COLO668 (cell line): ENCODE data around the gene DDB1.

ENCODE experiments used
- DNase-seq: peaks from one replicate; lab custom pipeline; 2025; ENCODE audit not compliant: unreplicated experiment; lab: John Stamatoyannopoulos, UW

Gene DDB1

GRCh38 chr11:61332797-61333549 lies at the start of gene DDB1, which contains the start of gene TKFC:
Gene DDB1 (minus strand): TSS chr11:61333105. CDS start chr11:61332968, 137 bp downstream.
Gene TKFC (plus strand): TSS chr11:61333228. CDS start chr11:61334729, 1,501 bp downstream.
- peak; percentile 98 for DNase-seq

- no peak for DNase-seq
These were observed 48.0 kb upstream of the DDB1 start for GRCh38 chr11:61380884-61381283.

GRCh38 chr11:61378713-61379313 lies 45.9 kb upstream of the DDB1 start:
- no peak for DNase-seq

GRCh38 chr11:61377461-61378160 lies 44.7 kb upstream of the DDB1 start:
- DNase-seq: no peak

GRCh38 chr11:61375761-61376108 lies 42.8 kb upstream of the DDB1 start:
- DNase-seq: no peak

- no peak for DNase-seq
These were observed 39.9 kb upstream of the DDB1 start for GRCh38 chr11:61372659-61373420.

- DNase-seq: no peak
These were observed 37.6 kb upstream of the DDB1 start for GRCh38 chr11:61370349-61371005.

GRCh38 chr11:61369372-61370348 lies 36.8 kb upstream of the DDB1 start:
- no peak for DNase-seq

GRCh38 chr11:61368646-61369045 lies 35.7 kb upstream of the DDB1 start:
- no peak for DNase-seq

- no peak for DNase-seq
These were observed 34.5 kb upstream of the DDB1 start for GRCh38 chr11:61367406-61367805.

- no peak for DNase-seq
These were observed 31.2 kb upstream of the DDB1 start for GRCh38 chr11:61364012-61364675.

- DNase-seq: peak; percentile 46
These were observed 29.6 kb upstream of the DDB1 start for GRCh38 chr11:61362542-61362875.

- DNase-seq: peak; percentile 94
These were observed 29.0 kb upstream of the DDB1 start, which contains the start of the genes CYB561A3 and TMEM138 for GRCh38 chr11:61361741-61362541. Gene CYB561A3 (minus strand): TSS chr11:61361882. CDS start chr11:61356713, 5,169 bp downstream. Gene TMEM138 (plus strand): TSS chr11:61362374. CDS start chr11:61364391, 2,017 bp downstream.

- no peak for DNase-seq
These were observed 28.4 kb upstream of the DDB1 start for GRCh38 chr11:61361237-61361740.

- no peak for DNase-seq
These were observed 26.6 kb upstream of the DDB1 start for GRCh38 chr11:61359516-61359915.

GRCh38 chr11:61358566-61358965 lies 25.7 kb upstream of the DDB1 start:
- no peak for DNase-seq

- DNase-seq: no peak
These were observed 25.0 kb upstream of the DDB1 start for GRCh38 chr11:61357894-61358239.
